Tibial nerve (tissue), 4 donors: Measurements from ENCODE around the gene SIGLEC9.

Experiments
- EP300 ChIP-seq, 2 donors: sonication (generic); formaldehyde crosslinking; IDR thresholded peaks; one replicate each; pipeline ENCODE4 v1.6.1; 2017; ENCODE audit warnings: antibody characterized with exemption in 2 of 2, mild to moderate bottlenecking in 1 of 2
- POLR2A ChIP-seq, 2 donors: fragments of 450-650 bp; IDR thresholded peaks; one replicate each; pipeline ENCODE4 v1.6.1; 2017; ENCODE audit warnings: antibody characterized with exemption in 2 of 2, mild to moderate bottlenecking in 2 of 2, moderate library complexity in 2 of 2
- TF ChIP-seq, protein P1 (sequence below), 5 experiments: fragments of 200-600 bp in 3 of 5; fragments of 450-650 bp in 2 of 5; sonication (generic) in 3 of 5; IDR thresholded peaks; one replicate each; pipeline ENCODE4 v1.5.1; 2016 to 2019; ENCODE audit warnings: antibody characterized with exemption in 5 of 5, mild to moderate bottlenecking in 3 of 5, moderate library complexity in 2 of 5

DNA sequence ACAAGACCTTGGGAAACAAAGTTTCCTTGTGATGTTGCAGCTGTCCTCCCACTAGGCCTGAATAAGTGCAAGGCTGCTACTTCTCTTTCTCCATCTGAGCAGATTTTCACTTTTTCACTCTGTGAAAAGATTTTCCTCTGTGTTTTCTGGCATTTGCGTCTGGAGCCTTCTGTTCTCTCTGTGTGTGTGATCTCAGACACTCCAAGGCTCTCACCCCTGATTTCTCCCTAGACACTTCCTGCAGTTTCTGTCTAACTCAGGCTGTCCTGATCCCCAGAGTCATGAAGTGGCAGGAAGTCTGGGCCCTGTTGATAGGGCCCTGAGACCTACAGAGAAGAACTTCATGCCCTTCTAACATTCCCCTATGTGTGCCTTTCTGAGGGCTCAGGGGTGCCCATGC, 54.5 kb downstream of the SIGLEC9 start:
- TF ChIP-seq, protein P1, sequence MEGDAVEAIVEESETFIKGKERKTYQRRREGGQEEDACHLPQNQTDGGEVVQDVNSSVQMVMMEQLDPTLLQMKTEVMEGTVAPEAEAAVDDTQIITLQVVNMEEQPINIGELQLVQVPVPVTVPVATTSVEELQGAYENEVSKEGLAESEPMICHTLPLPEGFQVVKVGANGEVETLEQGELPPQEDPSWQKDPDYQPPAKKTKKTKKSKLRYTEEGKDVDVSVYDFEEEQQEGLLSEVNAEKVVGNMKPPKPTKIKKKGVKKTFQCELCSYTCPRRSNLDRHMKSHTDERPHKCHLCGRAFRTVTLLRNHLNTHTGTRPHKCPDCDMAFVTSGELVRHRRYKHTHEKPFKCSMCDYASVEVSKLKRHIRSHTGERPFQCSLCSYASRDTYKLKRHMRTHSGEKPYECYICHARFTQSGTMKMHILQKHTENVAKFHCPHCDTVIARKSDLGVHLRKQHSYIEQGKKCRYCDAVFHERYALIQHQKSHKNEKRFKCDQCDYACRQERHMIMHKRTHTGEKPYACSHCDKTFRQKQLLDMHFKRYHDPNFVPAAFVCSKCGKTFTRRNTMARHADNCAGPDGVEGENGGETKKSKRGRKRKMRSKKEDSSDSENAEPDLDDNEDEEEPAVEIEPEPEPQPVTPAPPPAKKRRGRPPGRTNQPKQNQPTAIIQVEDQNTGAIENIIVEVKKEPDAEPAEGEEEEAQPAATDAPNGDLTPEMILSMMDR (IDR thresholded peaks at IDR 0.05): no peak
- TF ChIP-seq POLR2A (IDR thresholded peaks at IDR 0.05) (no peak), EP300 (IDR thresholded peaks at IDR 0.05) (no peak)
